H1 (cell line): ENCODE results near the gene ARHGAP23. TPM values are rescaled to one million over a fixed set of nuclear protein-coding genes. Genes with fewer than 3 reads are reported as not detected.

ENCODE experiments used
- GABPA ChIP-seq: IDR thresholded peaks from 2 replicates; pipeline ENCODE4 v1.6.1; 2011; ENCODE audit warnings: mild to moderate bottlenecking, low read length, moderate library complexity, borderline replicate concordance; ENCODE audit not compliant: insufficient read depth
- SP1 ChIP-seq: IDR thresholded peaks from 2 replicates; pipeline ENCODE4 v1.6.1; 2011; ENCODE audit warnings: low read depth, low read length
- polyA plus RNA-seq, 7 experiments: library from polyadenylated mRNA; depleted of rRNA in 3 of 7; stranded (reverse) in 5 of 7; unstranded in 2 of 7; fragments of >200 nt in 5 of 7; fragments of 200-250 nt in 2 of 7; gene quantifications; 1 replicate in 5 of 7; 2 replicates in 1 of 7; 4 replicates in 1 of 7; pipeline versions ENCODE4 v1.2.1 to v1.2.3, GENCODE V29; 2011 to 2013; ENCODE audit warnings: missing spikeins in 2 of 7, mixed read lengths in 2 of 7
- total RNA-seq: library from RNA; stranded (reverse); fragmentation: NEBNext Ultra II Directional; extraction: Animal tissue kit (Norgen Biotek cat#: 25700); gene quantifications from 2 replicates; pipeline ENCODE4 v1.2.1, GENCODE V29; 2021
- TF ChIP-seq, protein P1 (sequence below), 3 experiments: IDR thresholded peaks; 1 replicate in 2 of 3; 2 replicates in 1 of 3; pipeline versions ENCODE4 v1.5.1 to v1.6.1; 2011; ENCODE audit warnings: low read length in 3 of 3, mild to moderate bottlenecking in 3 of 3, inconsistent platforms in 2 of 3, low read depth in 1 of 3, moderate library complexity in 1 of 3; ENCODE audit not compliant: insufficient read depth in 1 of 3; ENCODE audit errors: control extremely low read depth in 1 of 3

Gene ARHGAP23
- total and polyA plus RNA-seq, 2 of the 8 experiments (the other 6 are each of a cell fraction or from before 2014, with no cell fraction given), result 16.3 to 107 TPM

- TF ChIP-seq, protein P1, sequence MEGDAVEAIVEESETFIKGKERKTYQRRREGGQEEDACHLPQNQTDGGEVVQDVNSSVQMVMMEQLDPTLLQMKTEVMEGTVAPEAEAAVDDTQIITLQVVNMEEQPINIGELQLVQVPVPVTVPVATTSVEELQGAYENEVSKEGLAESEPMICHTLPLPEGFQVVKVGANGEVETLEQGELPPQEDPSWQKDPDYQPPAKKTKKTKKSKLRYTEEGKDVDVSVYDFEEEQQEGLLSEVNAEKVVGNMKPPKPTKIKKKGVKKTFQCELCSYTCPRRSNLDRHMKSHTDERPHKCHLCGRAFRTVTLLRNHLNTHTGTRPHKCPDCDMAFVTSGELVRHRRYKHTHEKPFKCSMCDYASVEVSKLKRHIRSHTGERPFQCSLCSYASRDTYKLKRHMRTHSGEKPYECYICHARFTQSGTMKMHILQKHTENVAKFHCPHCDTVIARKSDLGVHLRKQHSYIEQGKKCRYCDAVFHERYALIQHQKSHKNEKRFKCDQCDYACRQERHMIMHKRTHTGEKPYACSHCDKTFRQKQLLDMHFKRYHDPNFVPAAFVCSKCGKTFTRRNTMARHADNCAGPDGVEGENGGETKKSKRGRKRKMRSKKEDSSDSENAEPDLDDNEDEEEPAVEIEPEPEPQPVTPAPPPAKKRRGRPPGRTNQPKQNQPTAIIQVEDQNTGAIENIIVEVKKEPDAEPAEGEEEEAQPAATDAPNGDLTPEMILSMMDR (IDR thresholded peaks at IDR 0.05; ENCODE audit: control extremely low read depth in 1 of 3, insufficient read depth in 1 of 3, low read depth in 1 of 3, low read length in 3 of 3), result peak; percentile 41 to 68 (median 55)
- peak; percentile 44; the same call in 1 of the 2 replicates for TF ChIP-seq SP1
- no peak for TF ChIP-seq GABPA
Measured at GRCh38 chr17:38559051-38559879, 131.0 kb downstream of the ARHGAP23 start (continued).
